ENCODE data around the gene LTC4S.

Gene LTC4S

GRCh38 chr5:179795863-179796833 lies 2.4 kb downstream of the LTC4S start:
- DNase-seq, result peak; percentile 81 to 90

- DNase-seq, result no peak
Measured at GRCh38 chr5:179796877-179797608, 3.3 kb downstream of the LTC4S start.

- DNase-seq, result no peak
Measured at GRCh38 chr5:179797741-179798140, 4.0 kb downstream of the LTC4S start.

- no peak for DNase-seq
Measured at GRCh38 chr5:179798144-179798770, 4.5 kb downstream of the LTC4S start.

GRCh38 chr5:179798771-179799643 lies 5.2 kb downstream of the LTC4S start:
- DNase-seq, result no peak

- DNase-seq, result no peak
Measured at GRCh38 chr5:179799644-179799973, 5.8 kb downstream of the LTC4S start.

- no peak for DNase-seq
Measured at GRCh38 chr5:179800071-179800695, 6.4 kb downstream of the LTC4S start.

GRCh38 chr5:179800696-179801201 lies 7.0 kb downstream of the LTC4S start:
- DNase-seq, result no peak

- peak; percentile 77 to 78 for DNase-seq
Measured at GRCh38 chr5:179801304-179802206, 7.8 kb downstream of the LTC4S start.

GRCh38 chr5:179802207-179802883 lies 8.6 kb downstream of the LTC4S start:
- no peak for DNase-seq

- DNase-seq, result no peak
Measured at GRCh38 chr5:179802950-179803562, 9.3 kb downstream of the LTC4S start.

GRCh38 chr5:179803651-179804554 lies 10.1 kb downstream of the LTC4S start:
- DNase-seq, result peak; percentile 76 to 87

GRCh38 chr5:179804555-179804947 lies 10.8 kb downstream of the LTC4S start:
- DNase-seq, result no peak

- DNase-seq, result no peak
Measured at GRCh38 chr5:179805070-179805528, 11.3 kb downstream of the LTC4S start.

- peak; percentile 43 to 56 for DNase-seq
Measured at GRCh38 chr5:179805529-179806249, 11.9 kb downstream of the LTC4S start.

GRCh38 chr5:179806250-179807048 lies 12.7 kb downstream of the LTC4S start, which contains the start of gene MGAT4B:
TSS of gene MGAT4B (minus strand) at chr5:179806866. CDS start at chr5:179806583, 283 bp downstream.
- DNase-seq, result peak; percentile 75 to 87

All from inflammatory macrophage (primary cell).